Parathyroid adenoma (tissue), 2 donors: Measurements from ENCODE around the gene ZNF618.

Experiments used
- H2AFZ ChIP-seq: fragments of 300-600 bp; sonication (generic); one replicate; pipeline ENCODE4 v1.7.0; 2017; ENCODE audit warnings: antibody characterized with exemption, mild to moderate bottlenecking
- H3K27ac ChIP-seq: fragments of 300-600 bp; sonication (generic); one replicate; pipeline ENCODE4 v1.7.0; 2017
- H3K27me3 ChIP-seq: fragments of 300-600 bp; sonication (generic); one replicate; pipeline ENCODE4 v1.7.0; 2017; ENCODE audit warnings: low read length; ENCODE audit not compliant: control insufficient read depth, insufficient read depth
- H3K36me3 ChIP-seq: fragments of 300-600 bp; sonication (generic); one replicate; pipeline ENCODE4 v1.7.0; 2017; ENCODE audit warnings: low read length; ENCODE audit not compliant: control insufficient read depth, insufficient read depth
- H3K4me1 ChIP-seq: fragments of 300-600 bp; sonication (generic); one replicate; pipeline ENCODE4 v1.7.0; 2017; ENCODE audit warnings: control low read depth
- H3K4me2 ChIP-seq: fragments of 300-600 bp; sonication (generic); one replicate; pipeline ENCODE4 v1.7.0; 2017; ENCODE audit warnings: low read length
- H3K4me3 ChIP-seq: fragments of 300-600 bp; sonication (generic); one replicate; pipeline ENCODE4 v1.7.0; 2017; ENCODE audit warnings: low read depth, low read length
- H3K79me2 ChIP-seq: fragments of 300-600 bp; sonication (generic); one replicate; pipeline ENCODE4 v1.7.0; 2017; ENCODE audit warnings: control low read depth
- H3K9ac ChIP-seq: fragments of 300-600 bp; sonication (generic); one replicate; pipeline ENCODE4 v1.7.0; 2017; ENCODE audit warnings: mild to moderate bottlenecking
- H3K9me3 ChIP-seq: fragments of 300-600 bp; sonication (generic); one replicate; pipeline ENCODE4 v1.7.0; 2017; ENCODE audit warnings: low read length; ENCODE audit not compliant: control insufficient read depth
- CTCF ChIP-seq: fragments of 300-600 bp; sonication (generic); IDR thresholded peaks from one replicate; pipeline ENCODE4 v1.7.0; 2017; ENCODE audit warnings: antibody characterized with exemption, mild to moderate bottlenecking
- donor health status: primary hyperparathyroidism.

The ZNF618 gene

GRCh38 chr9:114012126-114012525, 136.0 kb downstream of the ZNF618 start:
- Histone ChIP-seq H2AFZ (no peak overlapping the region), H3K9me3 (no peaks in the 10 kb centered on the region), H3K9ac (no peak overlapping the region), H3K27me3 (no peaks in the 10 kb centered on the region), H3K27ac (no peak overlapping the region), H3K36me3 (no peaks in the 10 kb centered on the region), H3K4me3 (no peak overlapping the region), H3K4me2 (no peak overlapping the region), H3K4me1 (no peaks in the 10 kb centered on the region), H3K79me2 (no peaks in the 10 kb centered on the region)
- no peak for TF ChIP-seq CTCF

- no peak for TF ChIP-seq CTCF
- H3K36me3 ChIP-seq = no peaks in the 10 kb centered on the region
- H3K9ac ChIP-seq = no peak overlapping the region
- H3K9me3 ChIP-seq = no peaks in the 10 kb centered on the region
- no peak overlapping the region for H3K4me3 ChIP-seq
- no peaks in the 10 kb centered on the region for H3K4me1 ChIP-seq
- H2AFZ ChIP-seq = no peak overlapping the region
- H3K79me2 ChIP-seq = no peaks in the 10 kb centered on the region
- H3K27me3 ChIP-seq = no peaks in the 10 kb centered on the region
- H3K27ac ChIP-seq = no peak overlapping the region
- H3K4me2 ChIP-seq = no peak overlapping the region
Observed at GRCh38 chr9:114014044-114014443, 137.9 kb downstream of the ZNF618 start.

GRCh38 chr9:114015607-114016006, 139.5 kb downstream of the ZNF618 start:
- Histone ChIP-seq H3K9ac (no peak overlapping the region), H3K27ac (no peak overlapping the region), H3K4me3 (no peak overlapping the region), H3K4me1 (no peaks in the 10 kb centered on the region), H3K36me3 (no peaks in the 10 kb centered on the region), H3K27me3 (no peaks in the 10 kb centered on the region), H3K9me3 (no peaks in the 10 kb centered on the region), H2AFZ (no peak overlapping the region), H3K79me2 (no peaks in the 10 kb centered on the region), H3K4me2 (no peak overlapping the region)
- TF ChIP-seq CTCF = no peak

- Histone ChIP-seq H3K27ac (no peak overlapping the region), H3K4me3 (no peak overlapping the region), H3K4me1 (no peaks in the 10 kb centered on the region), H3K4me2 (no peak overlapping the region), H3K9me3 (no peaks in the 10 kb centered on the region), H2AFZ (no peak overlapping the region), H3K9ac (no peak overlapping the region), H3K27me3 (no peaks in the 10 kb centered on the region), H3K79me2 (no peaks in the 10 kb centered on the region), H3K36me3 (no peaks in the 10 kb centered on the region)
- TF ChIP-seq CTCF = no peak
Observed at GRCh38 chr9:114016101-114016500, 140.0 kb downstream of the ZNF618 start.

GRCh38 chr9:114016629-114017423, 140.7 kb downstream of the ZNF618 start:
- H3K4me3 ChIP-seq = no peak overlapping the region
- no peak overlapping the region for H3K9ac ChIP-seq
- H2AFZ ChIP-seq = no peak overlapping the region
- no peaks in the 10 kb centered on the region for H3K27me3 ChIP-seq
- no peak overlapping the region for H3K27ac ChIP-seq
- H3K4me2 ChIP-seq = no peak overlapping the region
- no peak for TF ChIP-seq CTCF
- no peaks in the 10 kb centered on the region for H3K4me1 ChIP-seq
- H3K36me3 ChIP-seq = no peaks in the 10 kb centered on the region
- H3K9me3 ChIP-seq = no peaks in the 10 kb centered on the region
- no peaks in the 10 kb centered on the region for H3K79me2 ChIP-seq
